H9 (cell line): ENCODE data around the gene TSPAN5. TPM values are rescaled to one million over a fixed set of nuclear protein-coding genes. Genes with fewer than 3 reads are reported as not detected.

Experiments used
- DNase-seq: peaks from one replicate; pipeline ENCODE4 v3.0.0-alpha.2; 2017
- H2AFZ ChIP-seq: one replicate; pipeline ENCODE4 v1.6.1; 2013; ENCODE audit warnings: mild to moderate bottlenecking, low read length, control low read depth, moderate library complexity
- H2AK5ac ChIP-seq: 2 replicates; pipeline ENCODE4 v1.6.1; 2013; ENCODE audit warnings: low read length, control low read depth, mixed read lengths; ENCODE audit not compliant: insufficient read length
- H2BK120ac ChIP-seq: one replicate; pipeline ENCODE4 v1.6.1; 2013; ENCODE audit warnings: low read depth, mild to moderate bottlenecking, low read length, control low read depth, inconsistent platforms; ENCODE audit not compliant: poor library complexity, severe bottlenecking
- H2BK12ac ChIP-seq: 2 replicates; pipeline ENCODE4 v1.6.1; 2013; ENCODE audit warnings: low read length, control low read depth, mixed read lengths, low read depth; ENCODE audit not compliant: insufficient read length
- H2BK15ac ChIP-seq: 2 replicates; pipeline ENCODE4 v1.6.1; 2013; ENCODE audit warnings: low read depth, low read length, control low read depth
- H2BK20ac ChIP-seq: one replicate; pipeline ENCODE4 v1.6.1; 2013; ENCODE audit warnings: low read depth, mild to moderate bottlenecking, low read length, control low read depth, inconsistent platforms; ENCODE audit not compliant: poor library complexity, severe bottlenecking
- H2BK5ac ChIP-seq: 2 replicates; pipeline ENCODE4 v1.6.1; 2013; ENCODE audit warnings: low read length, control low read depth, mixed read lengths; ENCODE audit not compliant: insufficient read length
- H3K14ac ChIP-seq: 2 replicates; pipeline ENCODE4 v1.6.1; 2013; ENCODE audit warnings: low read length, control low read depth; ENCODE audit not compliant: insufficient read depth
- H3K18ac ChIP-seq: 2 replicates; pipeline ENCODE4 v1.6.1; 2013; ENCODE audit warnings: low read depth, mild to moderate bottlenecking, mixed read lengths, low read length, control low read depth; ENCODE audit not compliant: insufficient read length
- H3K23ac ChIP-seq: 2 replicates; pipeline ENCODE4 v1.6.1; 2013; ENCODE audit warnings: low read length, control low read depth, mixed read lengths, low read depth; ENCODE audit not compliant: insufficient read length
- H3K23me2 ChIP-seq: 2 replicates; pipeline ENCODE4 v1.6.1; 2013; ENCODE audit warnings: low read depth, mild to moderate bottlenecking, mixed read lengths, low read length, control low read depth; ENCODE audit not compliant: insufficient read length, poor library complexity, severe bottlenecking
- H3K27ac ChIP-seq: 2 replicates; pipeline ENCODE4 v1.5.1; 2013; ENCODE audit warnings: low read length, control low read depth, mixed read lengths, low read depth; ENCODE audit not compliant: insufficient read length
- H3K27me3 ChIP-seq: 2 replicates; pipeline ENCODE4 v1.6.1; 2013; ENCODE audit warnings: low read length, control low read depth, inconsistent platforms; ENCODE audit not compliant: insufficient read depth
- H3K4ac ChIP-seq: 2 replicates; pipeline ENCODE4 v1.6.1; 2013; ENCODE audit warnings: low read depth, mild to moderate bottlenecking, control low read depth, inconsistent platforms, low read length, moderate library complexity
- H3K4me1 ChIP-seq: 2 replicates; pipeline ENCODE4 v1.6.1; 2013; ENCODE audit warnings: low read length, control low read depth, inconsistent platforms; ENCODE audit not compliant: insufficient read depth
- H3K4me2 ChIP-seq: 2 replicates; pipeline ENCODE4 v1.6.1; 2013; ENCODE audit warnings: low read length, control low read depth, mixed read lengths; ENCODE audit not compliant: insufficient read length, insufficient read depth
- H3K56ac ChIP-seq: 2 replicates; pipeline ENCODE4 v1.6.1; 2013; ENCODE audit warnings: low read depth, mild to moderate bottlenecking, mixed read lengths, low read length, control low read depth; ENCODE audit not compliant: insufficient read length
- H3K79me1 ChIP-seq: 2 replicates; pipeline ENCODE4 v1.6.1; 2013; ENCODE audit warnings: low read depth, mild to moderate bottlenecking, moderate library complexity, low read length, control low read depth, inconsistent platforms; ENCODE audit not compliant: insufficient read depth, poor library complexity, severe bottlenecking
- H3K79me2 ChIP-seq: 2 replicates; pipeline ENCODE4 v1.6.1; 2013; ENCODE audit warnings: low read length, control low read depth, inconsistent platforms; ENCODE audit not compliant: insufficient read depth
- H3K9ac ChIP-seq: 2 replicates; pipeline ENCODE4 v1.6.1; 2013; ENCODE audit warnings: low read length, control low read depth, mixed read lengths; ENCODE audit not compliant: insufficient read length; ENCODE audit errors: extremely low read depth
- H3K9me3 ChIP-seq: one replicate; pipeline ENCODE4 v1.6.1; 2013; ENCODE audit warnings: low read depth, low read length, inconsistent platforms; ENCODE audit not compliant: control insufficient read depth
- H3T11ph ChIP-seq: one replicate; pipeline ENCODE4 v1.6.1; 2013; ENCODE audit warnings: mild to moderate bottlenecking, low read length, control low read depth, inconsistent platforms
- H4K20me1 ChIP-seq: one replicate; pipeline ENCODE4 v1.6.1; 2013; ENCODE audit not compliant: control insufficient read depth, insufficient read length, insufficient read depth
- H4K5ac ChIP-seq: 2 replicates; pipeline ENCODE4 v1.6.1; 2013; ENCODE audit warnings: low read depth, mild to moderate bottlenecking, mixed read lengths, low read length, control low read depth; ENCODE audit not compliant: insufficient read length
- H4K8ac ChIP-seq: replicated peaks from 2 replicates; pipeline ENCODE4 v1.6.1; 2013; ENCODE audit warnings: low read length, control low read depth, mixed read lengths, low read depth; ENCODE audit not compliant: insufficient read length
- H4K91ac ChIP-seq: 2 replicates; pipeline ENCODE4 v1.6.1; 2013; ENCODE audit warnings: low read depth, mild to moderate bottlenecking, moderate library complexity, mixed read lengths, low read length, control low read depth; ENCODE audit not compliant: insufficient read length
- H3K27ac Mint-ChIP-seq, 3 experiments: 2 replicates in 2 of 3; 3 replicates in 1 of 3; pipeline ENCODE4 v1.8.0; 2020 to 2021; ENCODE audit warnings: mixed read lengths in 3 of 3, mild to moderate bottlenecking in 1 of 3, moderate library complexity in 1 of 3
- H3K27me3 Mint-ChIP-seq: 2 replicates; pipeline ENCODE4 v1.8.0; 2021; ENCODE audit warnings: low read depth, mild to moderate bottlenecking, moderate library complexity, mixed read lengths
- H3K36me3 Mint-ChIP-seq, 3 experiments: 2 replicates in 2 of 3; 3 replicates in 1 of 3; pipeline ENCODE4 v1.8.0; 2020 to 2021; ENCODE audit warnings: low read depth in 3 of 3, mixed read lengths in 3 of 3; ENCODE audit not compliant: insufficient read depth in 1 of 3
- H3K4me1 Mint-ChIP-seq, 2 experiments: 2 replicates each; pipeline ENCODE4 v1.8.0; 2020; ENCODE audit warnings: mixed read lengths in 2 of 2
- H3K4me3 Mint-ChIP-seq, 2 experiments: 2 replicates in 1 of 2; 3 replicates in 1 of 2; pipeline ENCODE4 v1.8.0; 2020 to 2021; ENCODE audit warnings: mild to moderate bottlenecking in 2 of 2, mixed read lengths in 2 of 2, moderate library complexity in 1 of 2
- H3K9me3 Mint-ChIP-seq, 2 experiments: 2 replicates in 1 of 2; 3 replicates in 1 of 2; pipeline ENCODE4 v1.8.0; 2020; ENCODE audit warnings: mild to moderate bottlenecking in 2 of 2, mixed read lengths in 2 of 2, moderate library complexity in 1 of 2
- WGBS: extraction: QIAGEN DNeasy Blood & Tissue Kit; methylation state at CpG from one replicate; pipeline ENCODE4 v1.1.7; 2013; ENCODE audit warnings: missing lambda C conversion rate, low lambda C conversion rate, mixed read lengths; ENCODE audit not compliant: insufficient read length; ENCODE audit errors: extremely low coverage; 5-methylcytosine and 5-hydroxymethylcytosine counted together
- total RNA-seq: library from RNA; stranded (reverse); gene quantifications from 2 replicates; pipeline ENCODE4 v1.2.1, GENCODE V29; 2021
- TF ChIP-seq, protein P1 (sequence below): fragments of 200-600 bp; sonication (generic); conservative IDR thresholded peaks from 3 replicates; pipeline ENCODE4 v1.8.0; 2021; ENCODE audit warnings: antibody characterized with exemption, mild to moderate bottlenecking

TSPAN5 gene
- total RNA-seq, 1 experiment from 2014 or later: 7.0 TPM

DNA sequence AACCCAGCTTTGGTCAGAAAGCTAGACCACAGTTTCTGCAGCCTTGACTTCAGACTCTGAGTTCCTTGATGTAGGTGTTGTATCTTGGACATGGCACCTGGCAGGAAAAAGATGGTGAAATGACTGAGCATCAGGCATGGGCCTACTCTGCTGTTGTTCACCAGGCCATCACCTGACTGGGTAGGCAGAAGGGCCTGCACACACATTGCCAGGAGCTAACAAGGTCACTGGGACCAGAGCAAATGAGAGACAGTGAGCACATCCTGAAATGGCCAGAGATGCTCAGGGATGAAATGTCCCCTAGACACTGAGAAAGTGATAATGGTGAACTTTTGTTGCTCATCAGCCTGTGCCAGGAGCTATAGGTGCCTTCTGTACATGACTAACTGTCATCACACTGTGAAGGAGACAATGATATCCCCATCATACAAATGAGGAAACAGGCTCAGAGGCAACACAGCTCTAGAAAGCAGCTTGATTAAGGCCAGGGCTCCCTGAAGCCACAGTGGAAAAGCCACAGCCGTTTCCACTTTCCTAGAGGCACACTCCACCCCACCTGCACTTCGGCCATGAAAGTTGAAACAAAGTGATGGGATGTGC, 128.3 kb downstream of the TSPAN5 start:
- no peak overlapping the region for H3K4ac ChIP-seq
- no peak overlapping the region for H3K14ac ChIP-seq
- no peak overlapping the region for H4K91ac ChIP-seq
- DNase-seq: no peak
- no peak overlapping the region for H3K56ac ChIP-seq
- H3K27ac ChIP-seq: no peak overlapping the region
- Mint-ChIP-seq H3K27ac (no peak overlapping the region), H3K36me3 (peaks cover 0 to 4% (median 4%) of the 10 kb centered on the region in 3 experiments; a peak in 3 of 7 replicates), H3K9me3 (no peaks in the 10 kb centered on the region; a peak in 1 of 5 replicates), H3K27me3 (no peaks in the 10 kb centered on the region), H3K4me3 (no peak overlapping the region), H3K4me1 (0 out of 4 replicates have a peak, but pooled peaks cover 0 to 2% of the 10 kb centered on the region in 2 experiments)
- no peak overlapping the region for H4K5ac ChIP-seq
- H3K9me3 ChIP-seq: no peaks in the 10 kb centered on the region
- no peak overlapping the region for H2BK20ac ChIP-seq
- H2BK5ac ChIP-seq: no peak overlapping the region
- no peaks in the 10 kb centered on the region for H3K27me3 ChIP-seq
- H2BK15ac ChIP-seq: no peak overlapping the region
- no peak overlapping the region for H2BK12ac ChIP-seq
- H2AK5ac ChIP-seq: no peak overlapping the region
- TF ChIP-seq, protein P1, sequence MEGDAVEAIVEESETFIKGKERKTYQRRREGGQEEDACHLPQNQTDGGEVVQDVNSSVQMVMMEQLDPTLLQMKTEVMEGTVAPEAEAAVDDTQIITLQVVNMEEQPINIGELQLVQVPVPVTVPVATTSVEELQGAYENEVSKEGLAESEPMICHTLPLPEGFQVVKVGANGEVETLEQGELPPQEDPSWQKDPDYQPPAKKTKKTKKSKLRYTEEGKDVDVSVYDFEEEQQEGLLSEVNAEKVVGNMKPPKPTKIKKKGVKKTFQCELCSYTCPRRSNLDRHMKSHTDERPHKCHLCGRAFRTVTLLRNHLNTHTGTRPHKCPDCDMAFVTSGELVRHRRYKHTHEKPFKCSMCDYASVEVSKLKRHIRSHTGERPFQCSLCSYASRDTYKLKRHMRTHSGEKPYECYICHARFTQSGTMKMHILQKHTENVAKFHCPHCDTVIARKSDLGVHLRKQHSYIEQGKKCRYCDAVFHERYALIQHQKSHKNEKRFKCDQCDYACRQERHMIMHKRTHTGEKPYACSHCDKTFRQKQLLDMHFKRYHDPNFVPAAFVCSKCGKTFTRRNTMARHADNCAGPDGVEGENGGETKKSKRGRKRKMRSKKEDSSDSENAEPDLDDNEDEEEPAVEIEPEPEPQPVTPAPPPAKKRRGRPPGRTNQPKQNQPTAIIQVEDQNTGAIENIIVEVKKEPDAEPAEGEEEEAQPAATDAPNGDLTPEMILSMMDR: no peak
- no peaks in the 10 kb centered on the region for H4K20me1 ChIP-seq
- H3K23ac ChIP-seq: no peak overlapping the region
- no peaks in the 10 kb centered on the region for H3K4me1 ChIP-seq
- no peak overlapping the region for H3K9ac ChIP-seq
- no peaks in the 10 kb centered on the region for H3K79me2 ChIP-seq
- H4K8ac ChIP-seq: no peak overlapping the region
- H2BK120ac ChIP-seq: no peak overlapping the region
- no peak overlapping the region for H3T11ph ChIP-seq
- no CpG with 5 or more reads among the region's 2 CpGs for WGBS
- H3K18ac ChIP-seq: no peak overlapping the region
- no peak overlapping the region for H3K4me2 ChIP-seq
- no peaks in the 10 kb centered on the region for H3K79me1 ChIP-seq
- H2AFZ ChIP-seq: no peak overlapping the region
- H3K23me2 ChIP-seq: no peaks in the 10 kb centered on the region
